ENCODE measurements around the gene LRWD1.

GRCh38 chr7:102467581-102468477 lies 3.0 kb downstream of the LRWD1 start:
- no peak for TF ChIP-seq CTCF (IDR thresholded peaks at IDR 0.05)
- no peak for TF ChIP-seq POLR2AphosphoS5 (IDR thresholded peaks at IDR 0.05)
- TF ChIP-seq POLR2A (IDR thresholded peaks at IDR 0.05) = no peak
- TF ChIP-seq EP300 (IDR thresholded peaks at IDR 0.05) = no peak
